HG02884 (cell line): ENCODE measurements around the gene TRIM41.
A peak's percentile ranks its signal among the peaks of the same experiment; 100 is the strongest.

ENCODE experiments used
- ATAC-seq: cut with Tn5 transposase; IDR thresholded peaks from one replicate; pipeline ENCODE4 v1.9.1; 2021; ENCODE audit warnings: mild to moderate bottlenecking, moderate library complexity; ENCODE audit not compliant: unreplicated experiment

TRIM41 gene

GRCh38 chr5:181231432-181231831 is 8.4 kb downstream of the TRIM41 start:
- no peak for ATAC-seq

GRCh38 chr5:181232593-181232992 is 9.5 kb downstream of the TRIM41 start:
- ATAC-seq, result no peak

- ATAC-seq, result no peak
Observed at GRCh38 chr5:181233088-181233800, 10.2 kb downstream of the TRIM41 start.

GRCh38 chr5:181233801-181234454 is 10.8 kb downstream of the TRIM41 start:
- no peak for ATAC-seq

- ATAC-seq, result no peak
Observed at GRCh38 chr5:181234455-181235306, 11.6 kb downstream of the TRIM41 start.

- no peak for ATAC-seq
Observed at GRCh38 chr5:181235323-181235688, 12.2 kb downstream of the TRIM41 start.

GRCh38 chr5:181235689-181236366 is 12.7 kb downstream of the TRIM41 start:
- no peak for ATAC-seq

- no peak for ATAC-seq
Observed at GRCh38 chr5:181236471-181236870, 13.4 kb downstream of the TRIM41 start.

GRCh38 chr5:181236954-181237641 is 14.0 kb downstream of the TRIM41 start:
- no peak for ATAC-seq

GRCh38 chr5:181237729-181238385 is 14.8 kb downstream of the TRIM41 start:
- ATAC-seq, result no peak

GRCh38 chr5:181239062-181239663 is 16.1 kb downstream of the TRIM41 start:
- ATAC-seq, result no peak

- no peak for ATAC-seq
Observed at GRCh38 chr5:181241393-181241975, 18.4 kb downstream of the TRIM41 start.

GRCh38 chr5:181242031-181242451 is 19.0 kb downstream of the TRIM41 start:
- no peak for ATAC-seq

- no peak for ATAC-seq
Observed at GRCh38 chr5:181243018-181243563, 20.0 kb downstream of the TRIM41 start.

GRCh38 chr5:181243564-181244343 is 20.7 kb downstream of the TRIM41 start, which contains the start of gene RACK1:
Gene RACK1 (minus strand): TSS chr5:181243906. CDS start chr5:181243800, 106 bp downstream.
- ATAC-seq, result peak; percentile 58

- no peak for ATAC-seq
Observed at GRCh38 chr5:181245427-181246275, 22.6 kb downstream of the TRIM41 start.
